Cardiac muscle cell (in vitro differentiated cells and primary cell): ENCODE measurements around the gene WDR3. TPM values are rescaled to one million over a fixed set of nuclear protein-coding genes. Genes with fewer than 3 reads are reported as not detected.

Experiments
- DNase-seq, 2 donors: peaks; one replicate each; pipeline versions ENCODE4 v3.0.0 to v3.0.0-alpha.2; 2010 to 2017; ENCODE audit warnings: low read depth in 1 of 2, low spot score in 1 of 2
- H3K27ac ChIP-seq: fragments of 200-600 bp; sonication (generic); 2 replicates; pipeline ENCODE4 v1.5.1; 2016
- H3K27me3 ChIP-seq: fragments of 200-600 bp; sonication (generic); 2 replicates; pipeline ENCODE4 v1.6.0; 2016; ENCODE audit warnings: control low read depth
- H3K36me3 ChIP-seq: fragments of 200-600 bp; sonication (generic); 2 replicates; pipeline ENCODE4 v1.5.1; 2016; ENCODE audit warnings: control low read depth
- H3K4me1 ChIP-seq: fragments of 200-600 bp; sonication (generic); 2 replicates; pipeline ENCODE4 v1.8.1; 2017; ENCODE audit warnings: low read depth, mild to moderate bottlenecking, mixed run types
- H3K4me3 ChIP-seq: fragments of 200-600 bp; sonication (generic); 2 replicates; pipeline ENCODE4 v1.5.1; 2016; ENCODE audit warnings: mild to moderate bottlenecking
- H3K9me3 ChIP-seq: fragments of 200-600 bp; sonication (generic); 2 replicates; pipeline ENCODE4 v1.5.1; 2017; ENCODE audit warnings: low read depth, mild to moderate bottlenecking, control low read depth
- CTCF ChIP-seq: IDR thresholded peaks from 2 replicates; pipeline ENCODE4 v1.5.1; 2012; ENCODE audit warnings: low read depth, mild to moderate bottlenecking, low read length
- polyA plus RNA-seq: library from polyadenylated mRNA; unstranded; fragments of >200 nt; fragmentation: Nextera tagmentation; extraction: Ambion mirVana; gene quantifications from 2 replicates; pipeline ENCODE4 v1.2.1, GENCODE V29; 2016
- total RNA-seq: library from RNA; depleted of rRNA; stranded (reverse); fragments of >200 nt; gene quantifications from 2 replicates; pipeline ENCODE4 v1.2.3, GENCODE V29; 2016

Gene WDR3
- total and polyA plus RNA-seq, 2 experiments from 2014 or later: 20.8 to 31.5 TPM

GRCh38 chr1:117985239-117985638 is 55.7 kb downstream of the WDR3 start:
- no peaks in the 10 kb centered on the region for H3K9me3 ChIP-seq
- H3K27me3 ChIP-seq: no peaks in the 10 kb centered on the region
- H3K4me3 ChIP-seq: no peak overlapping the region
- no peak for TF ChIP-seq CTCF
- no peaks in the 10 kb centered on the region for H3K4me1 ChIP-seq
- H3K36me3 ChIP-seq: no peaks in the 10 kb centered on the region
- no peak for DNase-seq
- no peak overlapping the region for H3K27ac ChIP-seq

- Histone ChIP-seq H3K27me3 (no peaks in the 10 kb centered on the region), H3K27ac (no peak overlapping the region), H3K9me3 (no peaks in the 10 kb centered on the region), H3K4me3 (no peak overlapping the region), H3K36me3 (no peaks in the 10 kb centered on the region), H3K4me1 (no peaks in the 10 kb centered on the region)
- no peak for DNase-seq
- TF ChIP-seq CTCF: no peak
Observed at GRCh38 chr1:117985973-117986372, 56.4 kb downstream of the WDR3 start.

GRCh38 chr1:118004312-118004711 is 74.8 kb downstream of the WDR3 start:
- no peaks in the 10 kb centered on the region for H3K9me3 ChIP-seq
- H3K4me3 ChIP-seq: no peak overlapping the region
- no peak for TF ChIP-seq CTCF
- no peaks in the 10 kb centered on the region for H3K36me3 ChIP-seq
- no peaks in the 10 kb centered on the region for H3K27me3 ChIP-seq
- no peaks in the 10 kb centered on the region for H3K4me1 ChIP-seq
- H3K27ac ChIP-seq: no peak overlapping the region
- DNase-seq: no peak

DNA sequence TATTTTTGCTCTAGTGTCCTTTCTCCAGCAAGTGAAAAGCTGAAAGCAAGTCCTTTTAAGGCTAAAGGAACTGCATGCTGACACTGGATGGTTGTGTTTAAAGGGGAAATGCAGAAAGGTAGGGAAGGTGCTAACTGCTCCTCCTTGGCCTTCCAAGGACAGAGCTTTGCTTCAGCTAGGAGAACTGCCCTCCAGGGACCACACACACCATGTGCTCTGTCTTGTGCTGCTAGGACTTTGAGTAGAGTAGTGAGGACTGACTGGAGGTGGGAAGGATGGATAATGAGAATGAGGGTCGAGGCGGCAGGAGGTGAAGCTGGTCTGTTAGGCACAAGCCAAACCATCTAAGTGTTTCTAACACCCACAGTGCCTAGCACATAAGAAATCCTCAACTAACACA is 77.9 kb downstream of the WDR3 start:
- Histone ChIP-seq H3K27me3 (no peaks in the 10 kb centered on the region), H3K9me3 (no peaks in the 10 kb centered on the region), H3K4me3 (no peak overlapping the region), H3K36me3 (no peaks in the 10 kb centered on the region), H3K27ac (no peak overlapping the region), H3K4me1 (no peaks in the 10 kb centered on the region)
- DNase-seq: no peak
- no peak for TF ChIP-seq CTCF

- TF ChIP-seq CTCF: no peak
- H3K27me3 ChIP-seq: no peaks in the 10 kb centered on the region
- no peaks in the 10 kb centered on the region for H3K4me1 ChIP-seq
- DNase-seq: no peak
- no peak overlapping the region for H3K4me3 ChIP-seq
- H3K36me3 ChIP-seq: no peaks in the 10 kb centered on the region
- H3K9me3 ChIP-seq: no peaks in the 10 kb centered on the region
- H3K27ac ChIP-seq: no peak overlapping the region
Observed at GRCh38 chr1:118008011-118008410, 78.5 kb downstream of the WDR3 start.
